Activated CD4-positive, alpha-beta T cell treated with anti-CD3 and anti-CD28 coated beads, Interleukin-2, amount 50 U/mL, for 1 hour (primary cell): ENCODE data around the gene EPHA2.

Experiments
- DNase-seq: peaks from one replicate; pipeline ENCODE4 v3.0.0-alpha.2; 2020

EPHA2 gene

GRCh38 chr1:16149146-16149545 is 6.7 kb downstream of the EPHA2 start:
- DNase-seq, result no peak

- DNase-seq, result no peak
Measured at GRCh38 chr1:16148329-16149092, 7.4 kb downstream of the EPHA2 start.

- DNase-seq, result no peak
Measured at GRCh38 chr1:16147156-16147926, 8.5 kb downstream of the EPHA2 start.

- DNase-seq, result no peak
Measured at GRCh38 chr1:16146279-16147155, 9.4 kb downstream of the EPHA2 start.

GRCh38 chr1:16145662-16146278 is 10.1 kb downstream of the EPHA2 start:
- no peak for DNase-seq

- DNase-seq, result no peak
Measured at GRCh38 chr1:16145030-16145661, 10.7 kb downstream of the EPHA2 start.

- DNase-seq, result no peak
Measured at GRCh38 chr1:16144325-16145029, 11.4 kb downstream of the EPHA2 start.

- DNase-seq, result no peak
Measured at GRCh38 chr1:16143566-16144324, 12.1 kb downstream of the EPHA2 start.

- no peak for DNase-seq
Measured at GRCh38 chr1:16143005-16143565, 12.8 kb downstream of the EPHA2 start.

- DNase-seq, result no peak
Measured at GRCh38 chr1:16142383-16142995, 13.4 kb downstream of the EPHA2 start.

GRCh38 chr1:16141573-16142336 is 14.1 kb downstream of the EPHA2 start:
- no peak for DNase-seq

- no peak for DNase-seq
Measured at GRCh38 chr1:16140068-16140596, 15.7 kb downstream of the EPHA2 start.

GRCh38 chr1:16139473-16139962 is 16.4 kb downstream of the EPHA2 start:
- no peak for DNase-seq

- no peak for DNase-seq
Measured at GRCh38 chr1:16138772-16139221, 17.1 kb downstream of the EPHA2 start.

- DNase-seq, result no peak
Measured at GRCh38 chr1:16137890-16138467, 17.9 kb downstream of the EPHA2 start.

GRCh38 chr1:16135501-16135900 is 20.4 kb downstream of the EPHA2 start:
- DNase-seq, result no peak

GRCh38 chr1:16134906-16135305 is 21.0 kb downstream of the EPHA2 start:
- DNase-seq, result no peak

GRCh38 chr1:16134066-16134801 is 21.6 kb downstream of the EPHA2 start:
- DNase-seq, result no peak
